Mesenteric fat pad (tissue), 1 donor: ENCODE measurements around the gene MEMO1. TPM values are rescaled to one million over a fixed set of nuclear protein-coding genes. Genes with fewer than 3 reads are reported as not detected.
"Not testable (repeated sequence)": the region's sequence is repeated elsewhere in the genome, so short reads cannot be mapped to it uniquely, and the experiment has no call there.

Experiments used
- DNase-seq: peaks from one replicate; pipeline ENCODE4 v3.0.0-alpha.2; 2020; ENCODE audit warnings: low spot score
- total RNA-seq: library from RNA; stranded (reverse); fragmentation: NEBNext Ultra II Directional; extraction: Animal tissue kit (Norgen Biotek cat#: 25700); gene quantifications from one replicate; pipeline ENCODE4 v1.2.1, GENCODE V29; 2021
- donor health status: DM: yes; HTN: yes; CAD: no.

Gene MEMO1
- total RNA-seq, 1 donor from 2014 or later: 38.8 TPM

DNA sequence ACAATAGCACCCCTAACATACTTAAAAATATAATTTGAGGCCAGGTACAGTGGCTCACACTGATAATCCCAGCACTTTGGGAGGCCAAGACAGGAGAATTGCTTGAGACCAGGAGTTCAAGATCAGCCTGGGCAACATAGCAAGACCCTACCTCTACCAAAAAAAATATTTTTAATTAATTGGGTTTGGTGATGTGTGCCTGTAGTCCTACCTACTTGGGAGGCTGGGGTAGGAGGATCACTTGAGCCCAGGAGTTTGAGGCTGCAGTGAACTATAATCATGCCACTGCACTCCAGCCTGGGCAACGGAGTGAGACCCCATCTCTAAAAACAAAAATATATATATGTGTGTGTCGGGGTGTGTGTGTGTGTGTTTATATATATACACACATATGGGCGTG, 91.3 kb downstream of the MEMO1 start:
- no peak for DNase-seq

GRCh38 chr2:31909661-31910060, 101.1 kb downstream of the MEMO1 start:
- DNase-seq: no peak

DNA sequence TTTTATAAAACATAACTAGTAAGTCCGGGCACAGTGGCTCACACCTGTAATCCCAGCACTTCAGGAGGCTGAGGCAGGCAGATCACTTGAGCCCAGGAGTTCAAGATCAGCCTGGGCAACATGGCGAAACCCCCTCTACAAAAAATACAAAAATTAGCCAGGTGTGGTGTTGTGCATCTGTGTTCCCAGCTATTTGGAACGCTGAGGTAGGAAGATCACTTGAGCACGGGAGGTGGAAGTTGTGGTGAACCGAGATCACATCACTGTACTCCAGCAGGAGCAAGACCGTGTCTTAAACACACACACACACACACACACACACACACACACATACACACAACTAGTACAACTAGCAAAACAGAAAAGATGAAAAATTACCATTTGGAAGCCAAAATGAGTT, 103.3 kb downstream of the MEMO1 start:
- DNase-seq: not testable (repeated sequence)

DNA sequence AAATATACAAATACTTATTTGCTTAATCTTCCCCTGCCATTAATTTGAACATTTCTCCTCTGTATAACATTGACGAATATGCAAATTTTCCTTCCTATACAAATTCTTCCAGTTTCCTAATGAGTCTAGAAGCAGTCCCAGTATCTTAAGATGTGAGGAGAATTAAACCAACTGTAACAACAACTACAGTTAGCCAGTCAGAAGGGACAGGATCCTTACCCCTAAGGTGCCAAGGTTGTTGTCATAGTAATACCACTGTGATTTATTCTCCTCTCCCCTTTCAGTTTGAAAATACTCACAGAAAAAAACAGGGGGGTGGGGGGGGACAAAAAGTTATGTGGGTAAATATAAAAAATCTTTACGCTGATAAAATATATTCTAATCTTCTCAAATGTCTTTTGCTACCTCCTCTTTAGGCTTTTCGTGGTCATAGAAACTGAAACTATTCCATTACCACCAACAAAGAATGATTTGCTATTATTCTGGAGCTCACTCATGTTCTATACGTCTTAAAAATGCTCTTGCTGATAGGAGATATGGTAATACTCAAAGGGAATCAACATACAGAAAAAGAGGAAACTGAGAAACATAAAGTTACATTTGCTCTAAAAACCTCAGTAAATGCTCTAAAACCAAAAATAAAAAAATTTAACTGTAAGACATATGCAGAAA, 107.6 kb downstream of the MEMO1 start:
- no peak for DNase-seq

DNA sequence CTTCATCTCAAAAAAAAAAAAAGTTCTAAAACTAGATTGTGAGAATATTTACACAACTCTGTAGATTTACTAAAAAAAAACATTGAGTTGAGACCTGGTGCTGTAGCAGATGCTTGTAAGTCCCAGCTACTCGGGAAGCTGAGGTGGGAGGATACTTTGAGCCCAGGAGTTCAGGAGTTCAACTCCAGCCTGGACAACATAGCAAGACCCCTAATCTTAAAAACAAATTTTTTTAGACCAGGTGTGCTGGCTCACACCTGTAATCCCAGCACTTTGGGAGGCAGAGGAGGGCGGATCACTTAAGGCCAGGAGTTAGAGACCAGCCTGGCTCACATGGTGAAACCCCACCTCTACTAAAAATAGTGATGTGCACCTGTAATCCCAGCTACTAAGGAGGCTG, 108.9 kb downstream of the MEMO1 start:
- DNase-seq: no peak

- not testable (repeated sequence) for DNase-seq
These were observed 110.7 kb downstream of the MEMO1 start for GRCh38 chr2:31900156-31900555.

DNA sequence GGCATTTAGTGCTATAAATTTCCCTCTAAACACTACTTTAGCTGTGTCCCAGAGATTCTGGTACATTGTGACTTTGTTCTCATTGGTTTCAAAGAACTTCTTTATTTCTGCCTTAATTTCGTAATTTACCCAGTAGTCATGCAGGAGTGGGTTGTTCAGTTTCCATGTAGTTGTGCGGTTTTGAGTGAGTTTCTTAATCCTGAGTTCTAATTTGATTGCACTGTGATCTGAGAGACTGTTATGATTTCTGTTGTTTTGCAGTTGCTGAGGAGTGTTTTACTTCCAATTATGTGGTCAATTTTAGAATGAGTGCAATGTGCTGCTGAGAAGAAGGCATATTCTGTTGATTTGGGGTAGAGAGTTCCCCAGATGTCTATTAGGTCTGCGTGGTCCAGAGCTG, 112.5 kb downstream of the MEMO1 start:
- DNase-seq: not testable (repeated sequence)

- DNase-seq: not testable (repeated sequence)
These were observed 113.5 kb downstream of the MEMO1 start for GRCh38 chr2:31897340-31897739.

DNA sequence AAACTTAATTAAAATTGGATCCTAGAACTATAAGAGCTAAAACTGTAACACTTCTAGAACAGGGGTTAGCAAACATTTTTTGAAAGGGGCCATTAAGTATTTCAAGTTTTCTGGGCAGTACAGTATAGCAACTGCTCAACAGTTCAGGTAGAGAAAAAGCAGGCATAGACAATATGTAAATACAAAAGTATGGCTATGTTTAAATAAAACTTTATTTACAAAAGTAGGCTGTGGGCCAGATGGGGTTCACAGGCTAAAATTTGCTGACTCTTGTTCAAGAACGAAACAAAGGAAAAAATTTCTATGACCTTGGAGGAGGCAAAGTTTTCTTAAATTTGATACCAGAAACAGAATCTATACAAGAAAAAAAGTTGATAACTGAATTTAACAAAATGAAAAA, 114.5 kb downstream of the MEMO1 start:
- DNase-seq: no peak

- DNase-seq: no peak
These were observed 116.2 kb downstream of the MEMO1 start for GRCh38 chr2:31894656-31895055.

DNA sequence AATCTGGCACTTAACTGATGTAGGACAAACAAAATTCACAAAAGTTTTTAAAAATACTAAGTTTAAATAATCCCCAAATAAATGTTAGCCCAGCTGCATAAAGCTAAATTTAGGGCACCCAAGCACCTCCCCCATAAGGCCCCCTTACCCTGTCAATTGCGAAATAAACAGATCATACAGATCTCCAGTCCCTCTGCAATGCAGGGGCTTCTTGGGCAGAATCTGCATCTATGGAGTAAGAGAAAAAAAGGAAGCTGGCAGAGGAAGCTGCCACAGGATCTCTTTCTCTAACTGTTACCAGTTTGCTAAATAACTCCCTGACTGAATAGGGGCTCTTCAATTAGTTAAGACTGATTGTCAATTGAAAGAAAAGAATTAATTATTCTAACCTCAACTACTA, 117.7 kb downstream of the MEMO1 start:
- no peak for DNase-seq

DNA sequence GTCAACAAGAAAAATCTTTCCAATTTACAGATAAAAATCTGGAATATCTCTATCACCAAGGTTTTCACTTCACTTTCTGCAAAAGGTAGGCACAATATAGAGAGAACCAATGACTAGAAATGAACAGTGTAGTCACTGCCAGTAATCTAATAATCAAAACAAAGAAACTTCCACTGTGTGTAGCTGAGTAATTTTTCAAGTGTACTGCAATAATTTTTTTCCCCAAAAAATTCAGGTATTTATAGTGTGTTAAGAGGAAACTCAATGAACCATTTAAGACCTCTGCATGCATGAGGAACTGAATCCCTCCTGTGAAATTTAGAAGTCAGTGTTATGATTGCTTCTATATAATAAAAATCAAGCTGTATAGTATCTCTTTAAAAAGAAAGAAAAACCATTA, 121.8 kb downstream of the MEMO1 start:
- no peak for DNase-seq

GRCh38 chr2:31888550-31888949, 122.3 kb downstream of the MEMO1 start:
- DNase-seq: no peak

DNA sequence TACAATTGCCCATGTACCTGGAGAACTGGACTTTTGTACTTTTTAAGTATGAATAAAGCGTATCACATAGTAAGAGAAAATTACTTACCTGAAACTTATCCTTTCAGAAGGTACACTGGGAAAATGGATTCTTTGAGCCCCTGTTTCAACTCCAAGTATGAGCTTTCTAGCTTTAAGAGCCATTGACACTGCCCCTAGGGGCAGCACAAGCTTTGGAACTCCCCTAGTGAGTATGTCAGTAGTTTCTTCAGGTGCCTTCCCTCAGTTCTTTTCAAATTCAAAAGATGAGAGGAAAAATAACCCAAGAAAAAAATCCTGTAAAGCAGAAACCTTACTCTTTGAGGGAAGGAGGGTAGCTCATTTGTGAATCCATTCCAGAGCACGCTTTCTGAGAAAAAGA, 124.1 kb downstream of the MEMO1 start:
- DNase-seq: no peak

DNA sequence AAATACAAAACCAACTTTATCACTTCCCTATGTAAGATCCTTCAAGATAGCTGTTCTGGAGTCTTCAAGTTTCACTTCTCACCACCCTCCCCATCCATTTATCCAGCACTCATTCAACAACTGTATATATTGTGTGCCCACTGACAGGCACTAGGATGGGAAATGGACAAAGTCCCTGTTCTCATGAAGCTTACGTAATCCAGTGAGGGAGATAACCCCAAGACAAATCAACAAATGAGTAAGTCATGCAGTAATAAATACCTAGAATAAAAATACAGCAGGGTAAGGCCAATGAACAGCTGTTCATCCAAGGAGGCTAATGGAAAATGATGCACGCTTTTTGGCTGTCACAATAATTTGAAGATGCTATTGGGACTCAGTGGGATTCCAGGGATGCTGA, 133.8 kb downstream of the MEMO1 start:
- DNase-seq: no peak

DNA sequence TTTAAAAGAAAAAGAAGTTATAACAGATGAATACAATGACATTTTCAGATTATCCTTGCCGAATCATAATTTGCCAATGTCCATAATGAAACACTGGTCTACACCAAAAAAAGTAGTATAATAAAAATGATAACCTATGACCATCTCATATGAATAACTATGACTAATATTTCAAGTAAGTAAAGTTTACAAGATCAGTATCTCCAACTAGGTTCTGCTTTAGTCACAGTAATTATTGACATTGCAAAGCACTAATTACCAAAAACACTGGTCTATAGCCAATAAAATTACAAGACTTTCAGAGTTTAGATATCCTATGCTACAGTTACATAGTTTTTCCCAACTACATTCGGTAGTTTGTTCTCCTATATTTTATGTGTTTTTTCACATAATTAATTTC, 136.7 kb downstream of the MEMO1 start:
- no peak for DNase-seq

GRCh38 chr2:31865215-31865614, 145.6 kb downstream of the MEMO1 start:
- no peak for DNase-seq

DNA sequence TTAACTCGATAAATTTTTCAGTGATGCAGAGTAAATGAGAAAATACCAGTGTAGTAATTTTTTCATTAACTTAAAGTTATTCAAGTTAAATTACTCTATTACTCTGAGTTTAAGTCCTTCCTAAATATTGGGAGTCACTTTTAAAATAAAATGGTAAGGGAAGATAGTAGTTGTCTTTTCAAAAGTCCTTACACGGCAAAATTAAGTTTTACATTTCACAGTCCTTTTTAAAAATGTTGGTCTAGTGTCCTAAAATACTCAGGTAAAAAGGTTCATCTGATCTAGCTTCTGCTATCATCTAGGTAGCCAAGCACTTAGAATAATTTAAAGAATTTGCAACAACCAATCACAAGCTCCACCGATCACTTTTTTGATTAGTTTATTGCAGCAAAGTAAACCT, 146.9 kb downstream of the MEMO1 start:
- DNase-seq: no peak

GRCh38 chr2:31863015-31863656, 147.7 kb downstream of the MEMO1 start:
- not testable (repeated sequence) for DNase-seq

DNA sequence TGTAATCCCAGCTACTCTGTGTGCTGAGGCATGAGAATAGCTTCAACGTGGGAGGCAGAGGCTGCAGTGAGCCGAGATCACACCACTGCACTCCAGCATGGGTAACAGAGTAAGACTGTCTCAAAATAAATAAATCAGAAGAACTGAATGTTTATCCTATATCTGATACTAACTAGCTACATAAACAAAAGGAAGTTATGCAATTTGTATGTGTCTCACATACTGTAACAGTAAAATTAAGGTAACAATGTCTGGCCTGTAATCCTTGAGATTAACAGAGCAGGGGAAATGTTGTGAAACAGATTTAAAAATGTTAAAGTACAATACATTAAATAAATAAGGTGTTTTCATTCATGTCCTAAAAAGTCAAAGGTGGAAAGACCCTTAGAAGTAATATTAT, 150.8 kb downstream of the MEMO1 start:
- DNase-seq: no peak

DNA sequence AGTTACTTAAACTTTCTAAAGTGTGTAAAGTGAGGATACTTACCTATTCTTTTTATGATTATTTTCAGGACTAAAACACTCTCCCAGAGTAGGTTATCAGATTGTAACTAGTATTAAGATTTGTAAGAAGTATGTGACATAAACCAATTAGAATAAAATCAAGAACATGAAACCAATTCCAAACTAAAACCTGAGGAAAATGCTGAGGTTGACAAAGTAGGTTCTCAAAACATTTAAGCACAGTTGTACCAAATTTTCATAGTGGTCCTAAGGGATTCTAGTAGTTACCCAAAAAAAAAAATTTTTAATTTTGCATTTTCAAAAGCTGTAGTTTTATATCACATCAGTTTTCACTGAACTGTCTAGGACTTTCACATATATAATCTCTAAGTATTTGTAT, 157.3 kb downstream of the MEMO1 start:
- no peak for DNase-seq

DNA sequence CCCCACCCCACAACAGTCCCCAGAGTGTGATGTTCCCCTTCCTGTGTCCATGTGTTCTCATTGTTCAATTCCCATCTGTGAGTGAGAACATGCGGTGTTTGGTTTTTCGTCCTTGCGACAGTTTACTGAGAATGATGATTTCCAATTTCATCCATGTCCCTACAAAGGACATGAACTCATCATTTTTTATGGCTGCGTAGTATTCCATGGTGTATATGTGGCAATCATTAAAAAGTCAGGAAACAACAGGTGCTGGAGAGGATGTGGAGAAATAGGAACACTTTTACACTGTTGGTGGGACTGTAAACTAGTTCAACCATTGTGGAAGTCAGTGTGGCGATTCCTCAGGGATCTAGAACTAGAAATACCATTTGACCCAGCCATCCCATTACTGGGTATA, 168.7 kb downstream of the MEMO1 start:
- DNase-seq: not testable (repeated sequence)

DNA sequence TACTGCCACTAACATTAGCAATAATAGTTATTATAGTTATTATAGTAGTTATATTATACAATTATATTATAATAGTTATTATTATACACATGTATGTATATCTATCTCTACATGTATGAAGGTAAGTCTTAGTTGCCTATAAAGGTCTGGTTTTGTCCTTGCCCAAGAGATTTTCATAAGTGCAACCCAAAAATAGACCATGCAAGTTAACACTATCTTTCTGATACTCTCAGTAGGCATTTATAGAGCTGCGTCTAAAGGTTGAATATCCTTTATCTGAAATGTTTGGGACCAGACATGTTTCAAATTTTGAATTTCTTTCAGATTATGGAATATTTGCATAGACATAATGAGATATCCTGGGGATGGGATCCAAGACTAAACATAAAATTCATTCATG, 175.4 kb downstream of the MEMO1 start:
- DNase-seq: no peak
